HepG2 (cell line): ENCODE results near the gene TP73. TPM values are rescaled to one million over a fixed set of nuclear protein-coding genes. Genes with fewer than 3 reads are reported as not detected.

ENCODE experiments used
- ATAC-seq: fragments of 200-7000 bp; cut with Tn5 transposase; 3 replicates; pipeline ENCODE4 v1.9.1; 2020; ENCODE audit warnings: mild to moderate bottlenecking, moderate library complexity
- BruUV-seq: library from RNA; stranded (reverse); fragments of 400-500 nt; replicated peaks from 2 replicates; lab custom pipeline; 2021; lab: Mats Ljungman, UMichigan
- CTCF ChIA-PET: fragments of 300-600 bp; formaldehyde crosslinking; extraction: SDS; loops from one replicate; lab custom pipeline; 2021; ENCODE audit warnings: low total read pairs, inconsistent platforms, low intra/inter-chr PET ratio; lab: Yijun Ruan, JAX
- POLR2A ChIA-PET: fragments of 350-600 bp; sonication (Branson Sonifier 250); formaldehyde crosslinking; loops from one replicate; lab custom pipeline; 2020; ENCODE audit warnings: antibody characterized with exemption, inconsistent platforms; lab: Yijun Ruan, JAX
- DNase-seq: peaks from one replicate; pipeline ENCODE4 v3.0.0-alpha.2; 2015; ENCODE audit warnings: low spot score
- FAIRE-seq: peaks from 3 replicates; lab custom pipeline; 2011; peaks lifted over from hg19 to GRCh38; lab: Jason Lieb, UNC
- H2AFZ ChIP-seq: one replicate; pipeline ENCODE4 v1.6.1; 2011; ENCODE audit warnings: low read length, inconsistent platforms
- H3K27ac ChIP-seq: fragments of 300-600 bp; 3 replicates; pipeline ENCODE4 v1.8.0; 2011; ENCODE audit warnings: mixed run types, mild to moderate bottlenecking, mixed read lengths, low read length, inconsistent platforms; ENCODE audit not compliant: insufficient read depth; ENCODE audit errors: extremely low read length
- H3K27me3 ChIP-seq, 2 experiments: fragments of 200-600 bp in 1 of 2; 2 replicates in 1 of 2; 3 replicates in 1 of 2; pipeline versions ENCODE4 v1.6.0 to v1.8.0; 2011; ENCODE audit warnings: low read length in 2 of 2, mild to moderate bottlenecking in 2 of 2, moderate library complexity in 2 of 2, inconsistent platforms in 1 of 2; ENCODE audit not compliant: insufficient read depth in 2 of 2, control insufficient read depth in 1 of 2
- H3K36me3 ChIP-seq, 2 experiments: fragments of 200-600 bp in 1 of 2; replicated peaks in 1 of 2; 2 replicates in 1 of 2; 3 replicates in 1 of 2; pipeline versions ENCODE4 v1.5.1 to v1.8.0; 2011; ENCODE audit warnings: low read length in 2 of 2, inconsistent platforms in 1 of 2; ENCODE audit not compliant: insufficient read depth in 2 of 2, control insufficient read depth in 1 of 2
- H3K4me1 ChIP-seq: 2 replicates; pipeline ENCODE4 v1.5.1; 2012; ENCODE audit warnings: low read length, inconsistent platforms; ENCODE audit not compliant: insufficient read depth
- H3K4me2 ChIP-seq: 2 replicates; pipeline ENCODE4 v1.6.0; 2011; ENCODE audit warnings: low read depth, low read length, inconsistent platforms
- H3K4me3 ChIP-seq, 3 experiments: fragments of 200-600 bp in 1 of 3; sonication (generic), shearing (Covaris generic) in 1 of 3; replicated peaks in 1 of 3; 2 replicates each; pipeline ENCODE4 v1.5.1; 2011 to 2016; ENCODE audit warnings: low read length in 3 of 3, inconsistent platforms in 2 of 3, low read depth in 2 of 3, mild to moderate bottlenecking in 2 of 3, control low read depth in 1 of 3, mixed read lengths in 1 of 3; ENCODE audit not compliant: insufficient read depth in 1 of 3
- H3K79me2 ChIP-seq: one replicate; pipeline ENCODE4 v1.6.1; 2011; ENCODE audit warnings: low read length, inconsistent platforms; ENCODE audit not compliant: insufficient read depth
- H3K9ac ChIP-seq: 2 replicates; pipeline ENCODE4 v1.6.0; 2011; ENCODE audit warnings: mild to moderate bottlenecking, low read depth, low read length, inconsistent platforms; ENCODE audit not compliant: insufficient read depth
- H3K9me3 ChIP-seq: 2 replicates; pipeline ENCODE4 v1.5.1; 2012; ENCODE audit warnings: mild to moderate bottlenecking, low read length
- H4K20me1 ChIP-seq: 2 replicates; pipeline ENCODE4 v1.6.0; 2011; ENCODE audit warnings: inconsistent platforms, mild to moderate bottlenecking, low read length, moderate library complexity; ENCODE audit not compliant: insufficient read depth
- DNMT1 ChIP-seq: sonication (generic); formaldehyde crosslinking; IDR thresholded peaks from 2 replicates; pipeline ENCODE4 v1.5.1; 2020; ENCODE audit warnings: mild to moderate bottlenecking, missing genetic modification reagents
- GABPA ChIP-seq, 2 experiments: IDR thresholded peaks; 2 replicates each; pipeline ENCODE4 v1.6.1; 2011 to 2016; ENCODE audit warnings: low read depth in 2 of 2, low read length in 1 of 2, missing biosample characterization in 1 of 2, missing genetic modification characterization in 1 of 2
- JUN ChIP-seq: sonication (generic); formaldehyde crosslinking; IDR thresholded peaks from 2 replicates; pipeline ENCODE4 v1.4.0; 2020; ENCODE audit warnings: mild to moderate bottlenecking, missing genetic modification reagents
- KDM6A ChIP-seq: IDR thresholded peaks from 2 replicates; pipeline ENCODE4 v1.6.1; 2016; ENCODE audit warnings: low read depth
- MBD4 ChIP-seq: IDR thresholded peaks from 2 replicates; pipeline ENCODE4 v1.6.1; 2012; ENCODE audit warnings: low read length, inconsistent platforms, borderline replicate concordance
- MYNN ChIP-seq: sonication (generic); formaldehyde crosslinking; IDR thresholded peaks from 2 replicates; pipeline ENCODE4 v1.4.0; 2020; ENCODE audit warnings: mild to moderate bottlenecking, low read depth, missing genetic modification reagents
- RARG ChIP-seq: sonication (generic); formaldehyde crosslinking; IDR thresholded peaks from 2 replicates; pipeline ENCODE4 v1.4.0; 2020; ENCODE audit warnings: low read depth, mild to moderate bottlenecking, missing genetic modification reagents
- RBFOX2 ChIP-seq: fragments of 200-400 bp; formaldehyde crosslinking; IDR thresholded peaks from 2 replicates; pipeline ENCODE4 v1.6.1; 2017; ENCODE audit warnings: low read depth, mild to moderate bottlenecking, low read length
- SMAD1 ChIP-seq: sonication (generic); formaldehyde crosslinking; IDR thresholded peaks from 2 replicates; pipeline ENCODE4 v1.4.0; 2020; ENCODE audit warnings: missing genetic modification reagents, low read depth, mild to moderate bottlenecking, borderline replicate concordance
- SP140L ChIP-seq: sonication (generic); formaldehyde crosslinking; IDR thresholded peaks from 2 replicates; pipeline ENCODE4 v1.4.0; 2020; ENCODE audit warnings: missing genetic modification reagents, borderline replicate concordance
- ZBTB3 ChIP-seq: sonication (generic); formaldehyde crosslinking; IDR thresholded peaks from 2 replicates; pipeline ENCODE4 v1.4.0; 2020; ENCODE audit warnings: low read depth, mild to moderate bottlenecking, moderate library complexity, missing genetic modification reagents, borderline replicate concordance
- ZNF260 ChIP-seq: sonication (generic); formaldehyde crosslinking; IDR thresholded peaks from 2 replicates; pipeline ENCODE4 v1.4.0; 2020; ENCODE audit warnings: missing genetic modification reagents, low read depth, mild to moderate bottlenecking, borderline replicate concordance
- ZNF768 ChIP-seq: sonication (generic); formaldehyde crosslinking; IDR thresholded peaks from 2 replicates; pipeline ENCODE4 v1.4.0; 2020; ENCODE audit warnings: missing genetic modification reagents
- ZNF816 ChIP-seq: sonication (generic); formaldehyde crosslinking; IDR thresholded peaks from 2 replicates; pipeline ENCODE4 v1.8.0; 2022; ENCODE audit warnings: missing genetic modification reagents, mild to moderate bottlenecking, borderline replicate concordance
- WGBS: methylation state at CpG from one replicate; pipeline ENCODE4 v1.1.6; 2017; ENCODE audit warnings: low lambda C conversion rate; 5-methylcytosine and 5-hydroxymethylcytosine counted together
- in situ Hi-C: cut with HindIII; loops from 2 replicates; pipeline ENCODE4 v1.10.0; 2017; ENCODE audit warnings: low pct_unique_long_range_greater_than_20kb; ENCODE audit not compliant: extremely low pct_ligation_motif_present
- intact Hi-C: fragments of 100-400 bp; cut with micrococcal nuclease; formaldehyde crosslinking; loops from one replicate; pipeline ENCODE4 v1.10.0; 2022; ENCODE audit not compliant: unreplicated experiment
- polyA plus RNA-seq, 8 experiments: library from polyadenylated mRNA; depleted of rRNA in 3 of 8; stranded (reverse) in 7 of 8; unstranded in 1 of 8; fragments of >200 nt; fragmentation: Illumina TruSeq in 4 of 8; extraction: Trizol in 4 of 8; gene quantifications; 2 replicates each; pipeline versions ENCODE4 v1.2.1 to v1.2.3, GENCODE V29; 2011 to 2016; ENCODE audit warnings: low read depth in 4 of 8, missing spikeins in 1 of 8, mixed read lengths in 1 of 8; ENCODE audit not compliant: insufficient read depth in 1 of 8
- total RNA-seq, 5 experiments: library from RNA; depleted of rRNA; stranded (reverse); fragments of >200 nt; fragmentation: Illumina TruSeq; extraction: Trizol; gene quantifications; 2 replicates each; pipeline ENCODE4 v1.2.3, GENCODE V29; 2016; ENCODE audit warnings: low read depth in 1 of 5
- TF ChIP-seq, protein P1 (sequence below): sonication (generic); formaldehyde crosslinking; IDR thresholded peaks from 2 replicates; pipeline ENCODE4 v1.4.0; 2020; ENCODE audit warnings: mild to moderate bottlenecking, missing genetic modification reagents
- TF ChIP-seq, protein P2 (sequence below): sonication (generic); formaldehyde crosslinking; IDR thresholded peaks from 2 replicates; pipeline ENCODE4 v1.5.1; 2020; ENCODE audit warnings: mild to moderate bottlenecking, moderate library complexity, missing genetic modification reagents

TP73 gene
- total and polyA plus RNA-seq, 2 of the 13 experiments (the other 11 are each of a cell fraction or from before 2014, with no cell fraction given) = 0.49 to 1.1 TPM

DNA sequence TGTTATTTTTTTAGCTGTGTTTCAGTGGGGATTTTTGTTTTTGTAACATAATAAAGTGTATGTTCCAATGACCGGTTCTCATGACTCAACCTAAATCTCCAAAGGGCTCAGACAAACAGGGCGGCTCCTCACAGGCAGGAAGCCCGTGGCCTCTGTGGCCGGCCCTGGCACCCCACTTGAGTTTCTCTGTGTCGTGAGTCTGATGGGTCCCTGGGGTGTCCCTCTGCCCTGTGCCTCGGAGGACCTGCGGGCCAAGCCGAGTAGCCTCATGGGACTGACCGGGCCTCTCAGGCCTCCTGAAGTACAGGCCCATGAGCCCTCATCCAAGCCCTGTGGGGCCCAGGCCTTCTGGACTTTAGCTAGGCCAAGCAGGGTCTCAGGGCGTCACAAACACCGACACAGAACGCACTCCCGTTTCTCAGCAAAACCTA lies 83.8 kb downstream of the TP73 start (continued):
- TF ChIP-seq, protein P1, sequence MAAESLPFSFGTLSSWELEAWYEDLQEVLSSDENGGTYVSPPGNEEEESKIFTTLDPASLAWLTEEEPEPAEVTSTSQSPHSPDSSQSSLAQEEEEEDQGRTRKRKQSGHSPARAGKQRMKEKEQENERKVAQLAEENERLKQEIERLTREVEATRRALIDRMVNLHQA (CRISPR knock-in tag) = no peak
- TF ChIP-seq RARG (CRISPR knock-in tag) = no peak
- TF ChIP-seq SMAD1 (CRISPR knock-in tag) = no peak
- TF ChIP-seq JUN = no peak
- TF ChIP-seq DNMT1 (CRISPR knock-in tag) = no peak
- TF ChIP-seq, protein P2, sequence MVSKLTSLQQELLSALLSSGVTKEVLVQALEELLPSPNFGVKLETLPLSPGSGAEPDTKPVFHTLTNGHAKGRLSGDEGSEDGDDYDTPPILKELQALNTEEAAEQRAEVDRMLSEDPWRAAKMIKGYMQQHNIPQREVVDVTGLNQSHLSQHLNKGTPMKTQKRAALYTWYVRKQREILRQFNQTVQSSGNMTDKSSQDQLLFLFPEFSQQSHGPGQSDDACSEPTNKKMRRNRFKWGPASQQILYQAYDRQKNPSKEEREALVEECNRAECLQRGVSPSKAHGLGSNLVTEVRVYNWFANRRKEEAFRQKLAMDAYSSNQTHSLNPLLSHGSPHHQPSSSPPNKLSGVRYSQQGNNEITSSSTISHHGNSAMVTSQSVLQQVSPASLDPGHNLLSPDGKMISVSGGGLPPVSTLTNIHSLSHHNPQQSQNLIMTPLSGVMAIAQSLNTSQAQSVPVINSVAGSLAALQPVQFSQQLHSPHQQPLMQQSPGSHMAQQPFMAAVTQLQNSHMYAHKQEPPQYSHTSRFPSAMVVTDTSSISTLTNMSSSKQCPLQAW = no peak
- TF ChIP-seq SP140L = no peak
- TF ChIP-seq ZNF768 (CRISPR knock-in tag) = no peak
- TF ChIP-seq ZNF816 (CRISPR knock-in tag) = no peak
- no peak for TF ChIP-seq ZBTB3 (CRISPR knock-in tag)
- no peak for TF ChIP-seq MBD4

DNA sequence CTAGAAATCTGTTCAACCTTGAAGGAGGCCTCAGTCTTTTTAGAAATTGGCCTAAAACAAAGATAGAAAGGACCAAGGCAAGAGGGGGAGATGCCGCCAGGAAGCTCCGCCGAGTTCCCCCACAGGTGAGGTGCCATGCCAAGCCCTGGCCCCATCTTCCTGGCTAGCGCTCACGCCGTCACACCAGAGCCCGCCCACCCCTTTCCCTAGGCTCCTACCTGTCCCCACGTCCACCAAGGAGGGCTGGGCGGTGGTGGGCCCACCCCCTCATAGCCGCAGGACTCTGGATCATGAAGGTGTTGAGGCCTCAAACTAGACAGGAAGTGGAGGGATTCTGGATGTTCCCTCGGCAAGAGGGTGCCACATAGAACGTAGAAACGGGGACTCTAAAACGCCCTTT lies 84.4 kb downstream of the TP73 start:
- Histone ChIP-seq H4K20me1 (no peaks in the 10 kb centered on the region), H3K9ac (no peak overlapping the region), H3K27me3 (no peaks in the 10 kb centered on the region), H3K4me1 (peaks cover 31% of the 10 kb centered on the region)
- POLR2A ChIA-PET = no interaction called here
- TF ChIP-seq MYNN (CRISPR knock-in tag) (no peak), KDM6A (CRISPR knock-in tag) (no peak), RBFOX2 (0 out of 2 replicates have a peak, but pooled peaks have one; percentile 25), GABPA (IDR thresholded peaks at IDR 0.05; ENCODE audit: low read depth, low read length) (no peak), GABPA (CRISPR knock-in tag; IDR thresholded peaks at IDR 0.05; ENCODE audit: low read depth) (no peak), ZNF260 (CRISPR knock-in tag) (no peak)
- TF ChIP-seq, all 625 proteins: peak for 1
- no peak overlapping the region for H3K4me2 ChIP-seq
- H3K79me2 ChIP-seq = no peaks in the 10 kb centered on the region
- H3K4me3 ChIP-seq = no peak overlapping the region
- H3K27ac ChIP-seq = no peak overlapping the region
- no TSS peak for BruUV-seq
- no peak overlapping the region for H2AFZ ChIP-seq
- DNase-seq (no peak), FAIRE-seq (no peak), ATAC-seq (no peak)
- peaks cover 10 to 55% of the 10 kb centered on the region in 2 experiments for H3K36me3 ChIP-seq
- in situ Hi-C loops = no loop called here
- CTCF ChIA-PET = no interaction called here
- no peaks in the 10 kb centered on the region for H3K9me3 ChIP-seq
- WGBS = 98% methylated on average over 14 of the region's 14 CpGs
- intact Hi-C loops = no loop called here
